Measurements from ENCODE around the gene PAK1.
"Not testable (repeated sequence)": the region's sequence is repeated elsewhere in the genome, so short reads cannot be mapped to it uniquely, and the experiment has no call there.

Gene PAK1

DNA sequence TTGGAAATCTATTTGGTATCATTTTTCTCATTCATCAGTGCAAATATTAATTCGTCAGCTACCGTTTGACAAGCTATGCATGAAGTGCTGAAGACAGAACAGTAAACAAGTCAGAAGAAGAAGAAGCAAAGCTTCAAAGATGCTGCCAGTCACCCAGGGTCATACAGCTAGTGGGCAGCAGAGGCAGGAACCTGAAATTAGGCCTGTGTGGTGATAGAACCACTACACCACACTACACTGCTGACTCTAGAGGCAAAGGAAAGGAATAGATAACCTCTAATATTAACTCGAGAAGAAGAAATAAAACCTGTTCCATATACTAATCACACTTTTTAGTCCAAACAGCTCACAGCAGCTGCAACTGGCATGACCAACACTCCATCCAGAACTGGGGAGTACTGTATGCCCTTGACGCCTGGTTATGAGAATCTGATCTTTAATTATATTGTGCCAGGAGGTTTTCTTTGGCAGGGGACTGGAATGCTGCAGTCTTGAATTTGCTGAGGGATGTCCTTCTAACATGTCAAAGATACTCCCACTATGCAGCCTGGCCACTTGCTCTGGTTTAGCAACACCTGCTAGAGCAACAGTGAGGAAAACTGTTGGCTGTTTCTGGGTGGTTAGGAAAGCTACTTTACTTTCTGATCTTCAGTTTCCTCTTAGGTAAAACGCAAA, 73.0 kb downstream of the PAK1 start:
- no peak for DNase-seq

GRCh38 chr11:77400271-77400670, 73.6 kb downstream of the PAK1 start:
- DNase-seq: no peak

DNA sequence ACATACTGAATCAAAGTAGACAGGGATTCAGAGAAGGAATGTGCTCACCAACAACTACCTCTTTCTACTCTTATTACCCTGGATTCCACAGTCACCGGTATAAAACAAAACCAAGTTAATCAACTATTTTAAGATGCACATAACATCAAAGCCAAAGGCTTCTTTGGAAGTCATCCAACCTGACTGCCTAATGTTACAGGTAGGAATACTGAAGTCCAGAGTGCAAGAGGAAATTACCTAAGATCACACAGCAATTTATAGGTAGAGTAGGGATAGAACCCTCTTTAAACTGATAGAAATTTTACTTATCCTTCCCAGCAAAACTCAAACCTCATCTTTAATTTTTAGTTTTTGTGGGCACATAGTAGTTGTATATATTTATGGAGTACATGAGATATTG, 76.3 kb downstream of the PAK1 start:
- DNase-seq: no peak

DNA sequence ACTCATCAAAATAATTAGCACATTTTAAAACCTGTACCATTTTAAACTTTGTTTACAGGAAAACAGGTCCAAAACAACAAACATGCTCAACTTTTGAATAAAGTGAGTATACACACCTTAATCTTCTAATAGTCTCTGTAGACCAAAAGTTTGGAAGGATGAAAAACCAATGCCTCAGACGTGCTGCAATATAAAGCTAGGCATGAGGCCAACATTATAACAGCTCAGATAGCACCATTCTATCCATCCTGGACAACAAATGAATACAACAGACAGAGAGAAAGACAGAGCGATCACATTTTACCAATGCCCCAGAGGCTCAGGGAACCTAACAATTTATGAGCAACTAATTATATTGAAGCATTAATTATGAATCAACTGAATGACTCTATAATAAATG, 77.0 kb downstream of the PAK1 start:
- DNase-seq: no peak

DNA sequence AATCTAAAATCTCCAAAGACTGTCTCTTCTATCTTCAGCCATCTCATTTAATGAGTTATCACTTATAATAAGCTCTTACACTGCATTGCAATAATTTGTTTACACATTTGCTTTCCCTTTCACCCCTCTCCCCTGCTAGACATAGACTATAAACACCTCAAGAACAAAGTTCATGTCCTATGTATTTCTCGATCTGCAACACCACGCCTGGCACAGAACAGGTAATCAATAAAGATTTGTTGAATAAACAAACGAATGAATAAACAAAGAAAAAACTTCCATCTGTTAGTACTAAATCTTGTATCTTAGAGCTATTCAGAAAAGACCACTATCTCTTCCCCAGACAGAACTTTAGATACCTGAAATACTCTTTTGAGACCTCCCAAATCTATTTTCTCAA, 77.6 kb downstream of the PAK1 start:
- DNase-seq: no peak

DNA sequence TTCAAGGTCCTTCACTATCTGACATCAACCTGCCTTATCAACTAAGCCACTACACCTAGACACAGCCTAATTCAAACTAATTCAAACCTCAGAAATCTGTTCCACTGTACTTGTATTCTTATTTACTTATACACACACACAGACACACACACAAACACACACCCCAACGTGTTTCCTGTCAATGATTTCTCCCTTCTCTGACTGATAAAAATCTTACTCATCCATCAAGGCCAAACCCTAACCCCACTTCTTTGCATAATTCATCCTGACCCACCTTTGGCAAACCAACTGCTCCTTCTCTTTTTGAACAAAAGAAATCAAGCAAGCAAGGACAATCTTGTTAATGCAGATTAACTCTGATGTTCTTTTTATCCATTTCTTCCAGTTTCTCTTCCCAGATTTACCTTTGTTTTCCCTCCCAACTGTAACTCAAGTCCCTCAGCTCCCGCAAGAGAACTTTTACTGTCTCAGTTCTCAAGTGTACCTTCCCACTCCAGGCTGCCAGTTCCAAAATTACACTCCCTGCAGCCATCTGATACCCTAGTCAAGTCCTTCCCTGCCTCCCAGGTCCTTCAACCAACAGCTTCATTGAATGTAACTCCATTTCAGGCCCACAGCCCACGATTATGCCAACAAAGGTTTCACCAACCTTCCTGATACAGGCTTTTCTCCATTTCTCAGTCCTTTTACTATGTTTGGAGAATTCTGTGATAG, 78.3 kb downstream of the PAK1 start:
- no peak for DNase-seq

DNA sequence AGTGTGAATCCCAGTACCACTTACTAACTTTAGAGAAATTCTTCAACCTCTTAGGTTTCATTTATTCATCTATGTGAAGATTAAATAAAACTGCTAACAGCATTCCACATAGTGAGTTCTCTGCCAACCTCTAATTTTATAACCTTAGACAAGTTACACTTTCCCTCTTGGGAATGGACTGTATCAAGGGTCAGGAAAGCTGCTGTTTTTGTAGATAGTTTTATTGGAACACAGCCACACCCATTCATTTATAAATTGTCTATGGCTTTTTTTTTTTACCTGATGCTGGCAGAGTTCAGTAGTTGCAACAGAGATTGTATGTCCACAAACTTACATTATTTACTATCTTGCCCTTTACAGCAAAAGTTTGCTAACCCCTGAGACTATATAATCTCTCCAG, 81.1 kb downstream of the PAK1 start:
- DNase-seq: no peak

DNA sequence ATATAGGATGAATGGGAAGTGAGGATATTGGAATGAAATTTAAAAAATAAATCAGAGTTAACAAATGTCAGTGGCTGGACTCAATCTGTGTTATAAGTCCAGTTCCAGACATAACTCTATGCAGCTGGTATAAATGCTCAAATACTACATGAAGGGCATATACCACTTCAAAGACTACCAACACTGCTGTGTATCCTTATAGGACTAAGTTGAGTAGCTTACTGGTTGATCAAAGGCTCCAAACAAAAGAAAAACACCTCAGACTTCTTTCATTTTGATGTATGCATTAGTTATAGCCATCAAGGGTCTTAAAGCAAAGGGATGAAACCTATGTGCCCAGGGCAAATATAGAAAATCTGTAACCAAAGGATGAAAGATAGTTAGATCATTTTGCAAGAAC, 86.2 kb downstream of the PAK1 start:
- no peak for DNase-seq

DNA sequence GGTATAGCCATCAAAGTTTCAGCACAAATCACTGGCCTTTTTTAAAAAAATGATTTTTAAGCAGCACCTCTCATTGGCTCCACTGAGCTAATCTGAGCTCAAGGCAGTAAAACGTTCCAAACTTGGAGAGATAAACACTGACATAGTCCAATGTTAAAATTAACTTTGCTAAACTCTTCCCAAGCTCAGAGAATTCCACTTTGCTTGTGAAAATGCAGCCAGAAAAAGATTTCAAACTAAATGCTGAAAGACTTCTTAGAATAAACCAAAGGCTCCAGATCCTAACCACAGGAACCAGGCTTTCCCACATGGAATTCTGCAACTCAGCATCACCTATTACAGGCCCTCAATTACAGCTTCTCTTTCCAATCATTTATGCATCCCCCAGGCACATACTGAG, 87.7 kb downstream of the PAK1 start:
- no peak for DNase-seq

DNA sequence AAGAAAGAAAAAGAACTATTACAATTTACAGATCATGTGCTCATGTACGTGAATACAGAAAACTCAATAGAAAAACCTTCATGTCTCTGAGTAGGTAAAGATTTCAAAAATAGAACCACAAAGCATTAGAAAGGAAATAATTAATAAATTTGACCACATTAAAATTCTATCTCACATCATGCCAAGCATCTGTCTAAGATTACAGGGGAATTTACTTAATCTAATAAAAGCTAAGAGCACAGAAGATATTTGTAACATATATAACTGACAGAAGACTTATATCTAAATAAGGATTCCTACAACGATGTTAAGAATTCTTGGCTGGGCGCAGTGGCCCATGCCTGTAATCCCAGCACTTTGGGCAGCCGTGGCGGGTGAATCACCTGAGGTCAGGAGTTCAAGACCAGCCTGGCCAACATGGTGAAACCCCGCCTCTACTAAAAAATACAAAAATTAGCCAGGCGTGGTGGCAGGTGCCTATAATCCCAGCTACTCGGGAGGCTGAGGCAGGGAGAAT, 88.6 kb downstream of the PAK1 start:
- DNase-seq: not testable (repeated sequence)

- no peak for DNase-seq
Observed at GRCh38 chr11:77384571-77384970, 89.3 kb downstream of the PAK1 start.

DNA sequence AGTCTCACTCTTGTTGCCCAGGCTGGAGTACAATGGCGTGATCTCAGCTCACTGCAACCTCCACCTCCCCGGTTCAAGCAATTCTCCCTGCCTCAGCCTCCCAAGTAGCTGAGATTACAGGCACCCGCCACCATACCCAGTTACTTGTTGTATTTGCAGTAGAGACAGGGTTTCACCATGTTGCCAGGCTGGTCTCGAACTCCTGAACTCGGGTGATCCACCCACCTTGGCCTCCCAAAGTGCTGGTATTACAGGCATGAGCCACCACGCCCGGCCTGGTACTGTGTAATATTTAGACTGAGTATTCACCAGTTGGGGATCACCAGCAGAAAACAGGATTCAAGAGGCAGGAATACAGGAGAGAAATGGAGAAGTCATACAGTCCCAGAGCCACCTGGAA, 90.5 kb downstream of the PAK1 start:
- DNase-seq: not testable (repeated sequence)

DNA sequence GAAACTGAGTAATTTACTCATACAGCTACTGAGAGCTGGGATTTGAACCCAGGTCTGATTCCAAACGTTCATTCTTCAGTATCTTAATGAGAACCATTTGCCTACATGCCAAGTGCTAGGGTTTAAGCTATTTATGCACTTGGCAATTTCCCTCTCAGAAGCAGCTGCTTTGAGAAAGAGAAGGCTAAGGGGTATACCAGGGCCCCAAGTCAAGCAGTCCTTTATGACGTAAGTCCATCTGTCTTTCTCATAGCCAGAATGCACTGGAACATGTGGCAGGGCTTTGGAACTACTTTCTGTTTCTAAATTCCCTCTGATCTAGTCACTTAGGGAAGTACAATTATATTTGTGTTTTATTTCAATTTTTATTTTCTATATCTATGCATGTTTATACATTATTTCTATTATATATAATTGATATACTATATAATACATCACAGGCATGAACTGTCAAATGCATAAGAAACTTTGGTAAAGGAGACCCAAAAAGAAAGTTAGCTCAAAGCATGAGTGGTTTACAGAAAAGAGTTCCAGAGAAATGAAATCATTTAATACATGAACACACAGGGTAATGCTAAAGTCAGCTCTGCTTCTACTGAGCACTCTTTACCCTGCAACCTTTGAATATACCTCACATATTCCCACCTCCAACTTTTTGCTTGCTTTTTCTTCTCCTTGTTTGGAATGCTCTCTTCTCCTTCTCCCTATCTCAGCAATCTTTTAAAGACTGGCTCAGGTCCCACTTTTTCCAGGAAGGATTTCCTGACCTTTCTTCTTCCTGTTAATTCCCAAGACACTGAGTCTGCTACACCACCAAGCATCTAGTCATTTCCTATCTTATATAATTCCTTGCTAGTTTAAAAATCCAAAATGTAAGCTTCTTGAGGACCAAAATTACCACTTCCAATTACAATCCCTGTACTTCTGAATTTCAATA, 91.9 kb downstream of the PAK1 start:
- DNase-seq: no peak

- no peak for DNase-seq
Observed at GRCh38 chr11:77379934-77380333, 94.0 kb downstream of the PAK1 start.

GRCh38 chr11:77379253-77379652, 94.6 kb downstream of the PAK1 start:
- DNase-seq: no peak

GRCh38 chr11:77377734-77378133, 96.2 kb downstream of the PAK1 start:
- DNase-seq: no peak

GRCh38 chr11:77375107-77375506, 98.8 kb downstream of the PAK1 start:
- DNase-seq: no peak

GRCh38 chr11:77374611-77375031, 99.3 kb downstream of the PAK1 start:
- DNase-seq: no peak

- DNase-seq: no peak
Observed at GRCh38 chr11:77374108-77374507, 99.8 kb downstream of the PAK1 start.

DNA sequence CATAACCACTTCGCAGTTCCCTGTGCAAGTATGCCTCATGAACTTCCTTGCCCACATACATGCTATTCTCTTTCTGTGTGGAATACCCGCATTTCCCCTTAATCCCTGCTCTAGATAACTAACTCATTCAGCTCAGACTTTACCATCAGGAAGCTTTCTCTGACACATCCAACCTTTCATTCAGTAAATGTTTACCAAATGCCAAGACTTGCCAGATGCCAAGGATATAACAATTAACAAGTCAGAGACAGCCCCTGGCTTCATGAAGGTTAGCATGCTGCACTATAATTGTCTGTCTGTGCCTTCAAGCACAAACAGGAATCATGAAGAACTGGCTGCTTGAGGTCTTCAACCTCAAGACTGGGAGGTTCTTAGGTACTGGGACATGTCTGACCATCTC, 101.2 kb downstream of the PAK1 start:
- DNase-seq: no peak

- DNase-seq: no peak
Observed at GRCh38 chr11:77371646-77372045, 102.2 kb downstream of the PAK1 start.

DNA sequence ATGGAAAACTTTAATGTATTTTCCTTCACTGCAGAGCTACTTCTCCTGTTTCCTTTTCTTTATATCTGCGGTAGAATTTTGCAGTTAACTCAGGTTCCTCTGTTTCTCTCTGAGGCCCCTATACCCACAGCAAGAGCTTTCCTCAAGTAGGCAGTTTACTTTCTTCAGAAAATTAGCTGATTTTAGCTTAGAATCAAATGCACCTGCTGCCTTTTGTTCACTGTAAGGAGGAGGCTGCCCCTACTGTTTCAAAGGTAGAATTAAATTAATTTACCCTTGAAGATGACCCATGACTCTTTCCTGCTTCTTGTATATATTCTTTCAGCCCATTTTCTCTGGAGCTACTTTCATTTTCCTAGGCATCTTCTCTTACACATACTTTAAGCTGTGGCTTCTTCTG, 103.7 kb downstream of the PAK1 start:
- no peak for DNase-seq

DNA sequence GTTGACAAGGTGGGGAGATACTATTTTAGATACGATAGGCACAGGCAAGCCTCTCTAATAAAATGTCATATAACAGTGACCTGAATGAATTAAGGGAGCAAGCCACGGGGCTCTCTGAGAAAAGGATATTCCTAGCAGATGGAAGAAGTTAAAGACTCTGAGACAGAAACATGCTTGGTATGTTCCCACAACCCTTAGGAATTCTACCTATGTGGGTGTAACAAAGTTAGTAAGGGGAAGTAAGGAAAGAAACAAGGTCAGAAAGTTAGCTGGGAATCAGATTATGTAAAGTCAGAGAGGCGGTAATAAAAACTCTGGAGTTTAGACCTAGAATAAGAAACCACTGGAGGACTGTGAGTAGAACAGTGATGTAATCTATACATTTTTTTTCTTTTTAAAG, 112.7 kb downstream of the PAK1 start:
- DNase-seq: no peak

DNA sequence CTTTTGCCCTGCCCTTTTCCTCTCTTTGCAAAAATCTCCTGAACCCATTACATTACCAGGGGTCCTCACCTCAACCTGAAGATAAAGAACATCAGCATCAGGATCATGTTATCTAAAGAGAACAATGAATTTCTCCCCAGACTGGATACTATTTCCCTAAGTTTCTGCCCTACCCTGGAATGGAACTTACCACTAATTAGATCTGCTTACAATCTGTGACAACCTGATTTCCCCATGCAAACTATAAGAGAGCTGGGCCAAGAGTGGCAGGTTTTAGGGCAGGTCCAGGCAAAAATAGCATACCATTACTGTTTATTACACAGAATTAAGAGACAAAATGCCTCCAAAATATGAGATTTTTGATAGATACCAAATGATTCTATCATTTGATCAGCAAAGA, 114.4 kb downstream of the PAK1 start:
- DNase-seq: no peak
